ENCODE measurements around the gene STYXL1. TPM values are rescaled to one million over a fixed set of nuclear protein-coding genes. Genes with fewer than 3 reads are reported as not detected.

The STYXL1 gene
- total RNA-seq, 1 donor from 2014 or later = 28.5 TPM

DNA sequence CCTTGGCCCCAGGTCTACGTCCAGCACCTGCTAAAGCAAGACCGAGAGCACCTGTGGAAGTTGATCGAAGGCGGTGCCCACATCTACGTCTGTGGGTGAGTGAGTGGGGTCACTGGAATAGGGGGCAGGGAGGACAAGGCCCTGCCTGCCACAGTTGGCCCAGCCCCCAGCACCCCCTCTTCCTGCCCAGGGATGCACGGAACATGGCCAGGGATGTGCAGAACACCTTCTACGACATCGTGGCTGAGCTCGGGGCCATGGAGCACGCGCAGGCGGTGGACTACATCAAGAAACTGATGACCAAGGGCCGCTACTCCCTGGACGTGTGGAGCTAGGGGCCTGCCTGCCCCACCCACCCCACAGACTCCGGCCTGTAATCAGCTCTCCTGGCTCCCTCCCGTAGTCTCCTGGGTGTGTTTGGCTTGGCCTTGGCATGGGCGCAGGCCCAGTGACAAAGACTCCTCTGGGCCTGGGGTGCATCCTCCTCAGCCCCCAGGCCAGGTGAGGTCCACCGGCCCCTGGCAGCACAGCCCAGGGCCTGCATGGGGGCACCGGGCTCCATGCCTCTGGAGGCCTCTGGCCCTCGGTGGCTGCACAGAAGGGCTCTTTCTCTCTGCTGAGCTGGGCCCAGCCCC, 61.5 kb downstream of the STYXL1 start:
- H3K36me3 Mint-ChIP-seq (ENCODE audit: low read depth) = peaks cover 12% of the 10 kb centered on the region
- no peak overlapping the region for H3K4me3 Mint-ChIP-seq (ENCODE audit: unreplicated experiment)
- H3K27ac Mint-ChIP-seq (ENCODE audit: unreplicated experiment) = no peak overlapping the region
- H3K27me3 Mint-ChIP-seq (ENCODE audit: low read depth) = no peaks in the 10 kb centered on the region
- TF ChIP-seq CTCF (IDR thresholded peaks at IDR 0.05) = no peak
- DNase-seq (ENCODE audit: low spot score) = peak; percentile 87
- no peaks in the 10 kb centered on the region for H3K9me3 Mint-ChIP-seq (ENCODE audit: low read depth)
- H3K4me1 Mint-ChIP-seq (ENCODE audit: low read depth) = peaks cover 9% of the 10 kb centered on the region

DNA sequence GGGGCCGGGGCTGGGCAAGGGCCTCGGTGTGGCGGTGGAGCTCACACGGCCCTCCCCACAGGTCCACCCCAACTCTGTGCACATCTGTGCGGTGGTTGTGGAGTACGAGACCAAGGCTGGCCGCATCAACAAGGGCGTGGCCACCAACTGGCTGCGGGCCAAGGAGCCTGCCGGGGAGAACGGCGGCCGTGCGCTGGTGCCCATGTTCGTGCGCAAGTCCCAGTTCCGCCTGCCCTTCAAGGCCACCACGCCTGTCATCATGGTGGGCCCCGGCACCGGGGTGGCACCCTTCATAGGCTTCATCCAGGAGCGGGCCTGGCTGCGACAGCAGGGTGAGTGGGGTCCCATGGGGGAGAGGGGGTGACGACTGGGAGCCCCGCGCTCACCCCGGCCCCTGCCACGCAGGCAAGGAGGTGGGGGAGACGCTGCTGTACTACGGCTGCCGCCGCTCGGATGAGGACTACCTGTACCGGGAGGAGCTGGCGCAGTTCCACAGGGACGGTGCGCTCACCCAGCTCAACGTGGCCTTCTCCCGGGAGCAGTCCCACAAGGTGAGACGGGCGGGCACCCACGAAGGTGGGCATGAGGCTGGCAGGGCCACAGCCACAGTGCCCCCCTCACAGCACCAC, 62.2 kb downstream of the STYXL1 start:
- Mint-ChIP-seq H3K4me3 (ENCODE audit: unreplicated experiment) (no peak overlapping the region), H3K27ac (ENCODE audit: unreplicated experiment) (no peak overlapping the region), H3K27me3 (ENCODE audit: low read depth) (no peaks in the 10 kb centered on the region), H3K36me3 (ENCODE audit: low read depth) (peaks cover 12% of the 10 kb centered on the region), H3K4me1 (ENCODE audit: low read depth) (peaks cover 4% of the 10 kb centered on the region), H3K9me3 (ENCODE audit: low read depth) (no peaks in the 10 kb centered on the region)
- DNase-seq (ENCODE audit: low spot score) = peak; percentile 90
- TF ChIP-seq CTCF (IDR thresholded peaks at IDR 0.05) = no peak

GRCh38 chr7:75985009-75985517, 62.7 kb downstream of the STYXL1 start:
- peak; percentile 93 for DNase-seq (ENCODE audit: low spot score)
- no peak overlapping the region for H3K27ac Mint-ChIP-seq (ENCODE audit: unreplicated experiment)
- no peak overlapping the region for H3K4me3 Mint-ChIP-seq (ENCODE audit: unreplicated experiment)
- H3K9me3 Mint-ChIP-seq (ENCODE audit: low read depth) = no peaks in the 10 kb centered on the region
- H3K4me1 Mint-ChIP-seq (ENCODE audit: low read depth) = peaks cover 6% of the 10 kb centered on the region
- TF ChIP-seq CTCF (IDR thresholded peaks at IDR 0.05) = no peak
- H3K36me3 Mint-ChIP-seq (ENCODE audit: low read depth) = peaks cover 12% of the 10 kb centered on the region
- H3K27me3 Mint-ChIP-seq (ENCODE audit: low read depth) = no peaks in the 10 kb centered on the region

GRCh38 chr7:75984130-75985008, 63.4 kb downstream of the STYXL1 start:
- H3K36me3 Mint-ChIP-seq (ENCODE audit: low read depth) = peaks cover 15% of the 10 kb centered on the region
- peak; percentile 92 for DNase-seq (ENCODE audit: low spot score)
- no peak overlapping the region for H3K27ac Mint-ChIP-seq (ENCODE audit: unreplicated experiment)

More at GRCh38 chr7:75984130-75985008, 63.4 kb downstream of the STYXL1 start:
- Mint-ChIP-seq H3K9me3 (ENCODE audit: low read depth) (no peaks in the 10 kb centered on the region), H3K4me1 (ENCODE audit: low read depth) (peaks cover 4% of the 10 kb centered on the region), H3K4me3 (ENCODE audit: unreplicated experiment) (no peak overlapping the region), H3K27me3 (ENCODE audit: low read depth) (no peaks in the 10 kb centered on the region)
- no peak for TF ChIP-seq CTCF (IDR thresholded peaks at IDR 0.05)
